GM18519 (cell line): ENCODE data around the gene TFAP2A.

Experiments
- ATAC-seq: cut with Tn5 transposase; IDR thresholded peaks from one replicate; pipeline ENCODE4 v1.9.1; 2021; ENCODE audit warnings: mild to moderate bottlenecking, moderate library complexity; ENCODE audit not compliant: unreplicated experiment, low FRiP score

TFAP2A gene

DNA sequence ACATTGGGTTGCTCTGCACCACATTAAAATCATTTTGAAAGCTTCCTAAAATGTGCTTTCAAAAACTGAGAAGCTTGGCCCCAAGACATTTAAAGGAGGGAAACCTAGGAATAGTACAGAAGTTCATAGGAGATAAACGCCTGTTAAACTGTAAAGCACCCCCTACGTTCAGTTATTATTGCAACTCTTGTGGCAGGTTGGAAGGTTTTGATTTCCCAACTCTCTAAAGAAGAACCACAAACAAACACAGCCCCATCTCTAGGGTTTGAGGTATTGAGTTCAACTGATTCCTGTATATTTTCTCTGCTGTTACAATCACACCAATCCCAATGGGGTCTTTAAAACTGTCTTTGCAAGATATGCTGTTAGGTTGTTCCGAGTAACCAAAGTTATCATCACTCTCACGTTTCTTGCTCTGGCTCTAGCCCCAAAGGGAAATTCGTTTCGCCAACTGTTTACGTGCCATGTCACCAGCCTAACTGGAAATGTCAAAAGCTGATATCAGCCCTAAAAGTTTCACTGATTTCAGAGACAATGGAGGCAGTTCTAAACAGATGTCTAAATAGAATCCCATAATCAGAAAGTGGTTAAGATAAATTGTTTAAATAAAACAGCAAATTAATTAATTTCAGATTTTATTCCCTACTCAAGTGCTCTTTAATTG, 12.1 kb downstream of the TFAP2A start:
- no peak for ATAC-seq

DNA sequence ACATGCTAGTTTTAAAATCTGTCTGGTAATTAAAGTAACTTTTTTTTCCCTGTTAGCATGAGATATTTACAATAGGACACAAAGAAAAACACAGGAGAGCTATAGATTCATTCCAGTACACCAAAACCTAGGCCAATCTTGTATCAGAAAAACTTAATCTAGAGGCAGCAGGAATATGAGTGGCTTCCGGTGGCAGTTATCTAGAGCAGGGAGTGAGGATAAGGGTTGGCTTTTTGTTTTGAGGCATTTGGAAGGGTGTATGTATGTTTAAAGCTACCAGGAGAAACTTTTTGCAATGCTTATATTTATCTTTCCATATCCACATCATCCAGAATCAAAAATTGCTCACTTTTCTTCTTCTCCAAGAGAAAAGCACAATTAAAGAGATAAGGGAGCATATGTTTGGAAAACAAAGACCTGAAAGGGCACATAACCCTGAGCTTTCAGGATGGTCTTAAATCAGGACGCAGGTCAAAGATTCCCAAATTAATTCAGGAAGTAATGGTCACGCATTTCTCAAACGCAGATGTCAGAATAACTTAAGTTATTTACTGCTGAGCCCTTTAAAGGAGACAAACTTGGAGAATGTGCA, 13.1 kb downstream of the TFAP2A start:
- no peak for ATAC-seq

DNA sequence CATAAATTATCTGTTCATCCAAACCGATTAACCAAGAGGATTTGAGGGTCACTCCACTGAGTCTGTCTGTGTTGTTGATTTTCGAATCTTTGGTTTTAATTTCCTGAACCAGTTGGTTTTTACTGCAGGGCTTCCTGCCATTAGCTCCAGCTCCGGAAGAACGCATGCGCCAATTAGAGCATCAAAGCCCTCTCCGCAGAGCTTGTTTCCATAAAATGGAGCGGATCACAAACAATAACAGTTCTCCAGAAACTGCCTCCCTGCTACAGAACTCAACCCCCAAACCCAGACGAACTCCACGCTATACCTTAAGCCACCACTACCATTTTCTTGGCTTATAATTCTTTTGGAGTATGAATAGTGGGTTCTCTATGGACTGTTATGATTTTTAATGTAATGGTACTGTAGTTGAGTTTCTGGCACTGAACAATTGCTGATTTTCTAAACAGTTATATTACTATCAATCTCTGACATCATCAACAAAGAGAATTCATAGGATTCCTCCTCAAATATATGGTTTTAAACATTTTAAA, 13.8 kb downstream of the TFAP2A start:
- no peak for ATAC-seq

DNA sequence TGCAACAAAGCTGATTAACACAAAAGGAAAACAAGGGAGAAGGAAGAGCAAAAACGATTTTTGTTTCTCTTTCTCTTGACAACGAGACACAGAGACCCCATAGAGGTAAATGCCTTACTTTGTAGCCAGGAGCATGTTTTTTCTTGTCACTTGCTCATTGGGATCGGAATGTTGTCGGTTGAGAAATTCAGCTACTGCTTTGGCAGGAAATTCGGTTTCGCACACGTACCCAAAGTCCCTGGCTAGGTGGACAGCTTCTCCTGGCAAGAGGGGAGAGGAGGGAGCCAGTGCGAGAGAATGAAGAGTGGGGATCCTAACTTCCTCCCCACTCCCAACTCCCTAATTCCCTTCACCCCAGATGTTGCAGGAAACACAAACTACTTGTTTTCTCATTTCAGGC, 14.5 kb downstream of the TFAP2A start:
- ATAC-seq: no peak

DNA sequence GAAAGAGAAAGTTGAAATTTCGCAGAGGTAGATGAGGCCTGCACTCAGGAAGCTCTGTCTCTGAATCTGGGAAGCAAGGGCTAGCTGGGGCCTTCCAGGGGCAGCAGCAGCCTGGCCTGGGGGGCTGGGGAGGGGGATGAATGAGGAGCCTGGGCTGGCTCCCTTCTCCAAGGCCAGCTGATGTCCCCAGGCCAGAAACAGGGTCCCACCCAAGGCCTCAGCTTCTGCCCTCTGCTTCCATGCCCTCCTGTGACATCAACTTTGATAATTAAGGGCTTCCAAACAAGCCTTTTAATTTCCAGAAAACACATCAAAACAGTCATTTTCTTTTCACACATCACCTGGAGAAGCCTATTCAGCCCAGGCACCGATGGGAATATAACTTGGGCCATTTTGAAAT, 15.4 kb downstream of the TFAP2A start:
- ATAC-seq: no peak

DNA sequence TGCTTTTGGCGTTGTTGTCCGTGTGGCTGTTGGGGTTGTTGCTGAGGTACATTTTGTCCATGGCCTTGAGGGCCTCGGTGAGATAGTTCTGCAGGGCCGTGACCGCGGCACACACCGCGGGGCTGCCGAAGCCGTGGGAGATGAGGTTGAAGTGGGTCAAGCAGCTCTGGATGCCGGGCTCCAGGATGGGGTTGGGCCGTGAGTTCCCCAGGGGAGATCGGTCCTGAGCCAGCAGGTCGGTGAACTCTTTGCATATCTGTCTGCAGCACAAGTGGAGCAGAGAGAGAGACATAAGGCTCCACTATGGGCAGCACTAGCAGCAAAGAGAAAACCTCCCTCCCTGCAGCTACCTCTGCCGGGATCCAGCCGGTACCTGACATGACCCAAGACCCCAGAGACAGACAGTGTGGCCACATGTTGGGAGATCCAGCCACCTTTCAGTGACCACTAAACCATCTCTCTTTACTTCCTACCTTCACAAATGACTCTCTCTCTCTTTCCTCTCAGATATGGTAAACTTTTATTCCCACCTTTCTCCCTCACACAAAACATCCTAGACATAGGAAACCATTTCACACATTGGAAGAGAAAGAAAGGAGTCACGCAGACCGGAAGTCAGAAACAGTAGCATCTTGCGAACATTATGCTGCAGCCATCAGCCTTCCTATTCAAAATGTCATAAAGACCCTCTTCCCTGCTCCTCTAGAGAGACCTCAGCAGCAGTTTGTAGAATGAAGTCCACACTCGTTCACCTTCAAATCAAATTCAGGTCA, 16.2 kb downstream of the TFAP2A start:
- no peak for ATAC-seq

DNA sequence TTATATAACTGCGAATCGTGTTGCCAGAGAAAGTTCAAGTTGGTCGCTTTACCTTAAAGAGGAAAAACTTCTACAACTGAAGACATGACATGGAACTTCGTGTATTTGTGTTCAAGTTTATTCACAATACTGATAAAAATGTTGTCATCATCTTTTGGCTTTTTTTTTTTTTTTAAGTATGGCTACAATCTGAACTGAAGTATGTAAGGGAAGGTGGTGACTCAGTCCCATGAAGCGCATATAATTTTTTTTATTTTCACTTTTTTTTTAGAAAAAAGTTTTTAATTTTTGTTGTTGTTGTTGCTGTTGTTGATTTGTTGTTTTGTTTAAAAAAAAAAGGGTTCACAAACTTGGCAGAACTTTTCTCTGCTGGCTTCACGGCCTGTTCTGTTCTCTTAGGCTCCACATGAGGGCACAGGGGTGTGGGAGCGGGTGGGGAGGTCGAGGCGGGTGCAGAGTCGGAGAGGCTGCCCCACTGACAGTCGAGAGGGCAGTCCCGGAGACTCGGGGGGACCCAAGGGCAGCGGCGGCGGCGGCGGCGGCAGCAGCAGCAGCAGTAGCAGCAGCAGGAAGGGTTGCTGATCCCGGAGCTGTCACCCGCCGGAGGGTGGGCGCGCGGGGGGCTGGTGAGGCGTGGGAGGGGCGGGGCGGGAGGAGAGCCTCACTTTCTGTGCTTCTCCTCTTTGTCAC, 17.0 kb downstream of the TFAP2A start:
- no peak for ATAC-seq

DNA sequence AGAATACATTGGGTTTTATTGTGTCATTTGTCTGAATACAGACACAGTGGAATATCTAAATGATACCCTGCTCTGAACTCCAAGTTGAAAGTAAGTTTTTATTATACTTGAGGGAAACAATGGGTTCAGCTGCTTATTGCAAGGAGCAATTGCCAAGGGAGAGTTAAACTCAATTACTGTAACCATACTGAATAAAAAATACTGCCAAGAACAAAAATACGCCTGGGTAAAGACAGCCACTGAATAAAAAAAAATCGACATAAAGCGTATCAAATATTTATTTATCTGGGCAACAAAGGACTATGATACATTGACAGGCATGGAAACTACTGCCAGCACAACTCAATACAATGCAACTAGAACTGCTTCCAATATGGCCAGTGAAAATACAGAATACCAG, 18.1 kb downstream of the TFAP2A start:
- ATAC-seq: no peak

DNA sequence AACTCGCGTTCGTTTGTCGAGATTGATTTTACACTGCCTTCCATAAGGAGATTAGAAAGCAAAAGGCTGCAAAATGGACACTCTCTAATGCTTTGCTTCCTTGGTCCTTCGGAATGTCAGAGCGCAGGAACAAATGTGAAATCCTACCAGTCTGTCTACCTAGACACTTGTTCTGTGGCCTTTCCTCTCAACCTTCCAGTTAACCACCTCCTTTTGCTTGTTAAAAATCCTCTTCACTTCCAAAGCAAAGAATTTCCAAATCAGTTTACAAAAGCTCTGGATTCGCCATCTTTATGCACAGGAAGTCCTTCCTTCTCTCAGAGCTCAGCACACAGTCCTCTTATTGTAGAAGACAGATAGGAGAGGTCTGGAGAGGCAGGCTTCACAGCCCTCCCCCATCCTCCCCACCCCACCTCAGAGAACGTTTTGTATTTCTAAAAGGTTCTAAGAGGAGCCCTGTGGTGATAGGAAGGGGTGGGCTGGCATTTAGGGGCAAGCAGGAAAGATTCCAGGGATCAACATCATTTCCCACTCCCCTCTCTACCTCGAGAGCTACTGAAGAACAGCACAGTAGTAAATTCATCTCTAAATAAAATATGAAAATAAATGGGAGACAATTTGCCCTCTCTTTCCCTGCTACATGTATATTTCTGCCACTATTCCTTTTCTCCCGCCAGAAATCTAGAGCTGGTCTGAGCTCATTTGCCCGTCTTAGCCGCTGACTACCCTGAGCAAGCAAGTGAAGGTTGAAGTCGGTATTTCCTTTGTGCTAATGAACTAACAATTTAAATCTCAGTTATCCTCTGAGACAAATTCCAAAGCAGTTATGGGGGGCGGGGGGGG, 18.9 kb downstream of the TFAP2A start:
- ATAC-seq: no peak

DNA sequence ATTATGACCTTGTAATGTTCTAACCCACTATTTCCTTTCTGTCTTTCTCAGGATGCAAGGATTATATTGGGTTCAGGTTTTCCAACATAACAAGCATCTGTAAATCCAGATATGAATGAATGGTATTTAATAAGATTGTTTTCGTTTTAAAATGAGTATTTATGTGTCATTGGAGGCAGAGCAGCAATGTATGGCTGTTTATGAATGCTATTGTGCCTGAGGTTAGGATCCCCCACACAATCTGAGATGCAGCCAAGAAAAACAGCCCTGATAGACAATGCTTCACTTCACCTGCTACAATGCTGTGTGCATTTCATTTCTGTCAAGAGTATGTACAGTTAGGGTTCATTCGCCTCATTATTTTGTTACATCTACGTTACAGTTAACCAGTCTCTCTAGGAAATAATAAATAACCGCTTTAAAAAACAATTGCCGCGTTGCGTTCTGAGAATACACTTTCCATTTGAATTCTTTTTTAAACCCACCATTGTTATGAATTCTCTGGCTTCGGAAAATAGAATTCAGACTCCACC, 19.6 kb downstream of the TFAP2A start:
- ATAC-seq: no peak

DNA sequence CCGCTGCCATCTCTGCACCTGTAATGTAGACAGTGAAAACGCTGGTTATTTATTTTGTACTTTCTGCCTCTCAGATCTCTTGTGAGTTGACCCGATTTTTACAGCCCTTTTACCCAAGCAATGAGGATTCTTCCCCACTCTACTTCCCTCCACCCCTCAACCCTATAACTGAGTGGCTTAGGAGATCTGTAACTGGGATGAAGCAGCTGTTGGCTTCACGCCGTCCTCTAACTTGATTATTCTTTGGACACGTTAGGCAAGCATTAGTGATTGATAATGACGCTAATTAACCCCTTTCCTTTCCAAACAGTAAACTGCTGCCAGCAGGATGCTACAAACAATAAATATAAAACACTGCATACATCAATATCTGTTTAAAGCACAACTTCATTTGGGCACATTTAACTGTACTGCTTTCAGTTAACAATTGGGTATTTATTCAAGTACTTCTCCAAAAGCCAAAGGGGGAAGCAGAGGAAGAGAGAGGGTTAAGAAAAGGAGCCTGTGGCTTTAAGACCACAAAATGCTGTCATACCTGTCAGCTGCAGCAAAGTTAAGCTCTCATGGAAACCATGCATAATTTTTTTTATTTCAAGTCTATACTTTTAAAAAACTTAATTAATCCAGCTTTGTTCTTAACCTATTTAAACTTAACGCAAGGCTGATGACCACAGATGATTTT, 21.2 kb downstream of the TFAP2A start:
- no peak for ATAC-seq

DNA sequence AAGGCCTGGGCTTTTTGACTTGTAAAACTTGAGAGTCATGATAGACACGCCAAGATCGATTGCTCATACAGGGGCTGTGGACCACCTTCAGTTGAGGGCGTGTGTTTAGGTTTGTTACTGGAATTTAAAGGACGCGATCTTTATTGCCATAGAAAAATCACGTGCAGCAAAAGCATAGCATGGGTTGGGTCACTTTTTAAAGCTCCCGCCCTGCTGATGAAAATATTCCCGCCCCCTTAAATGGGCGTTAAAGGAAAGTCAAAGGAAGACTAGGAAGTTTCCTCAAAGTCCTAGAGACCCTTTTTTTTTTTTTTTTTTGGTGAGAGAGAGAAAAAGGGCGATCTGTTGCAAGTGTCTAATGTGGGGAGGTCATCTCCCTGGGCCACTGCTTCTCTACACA, 23.1 kb downstream of the TFAP2A start:
- no peak for ATAC-seq

DNA sequence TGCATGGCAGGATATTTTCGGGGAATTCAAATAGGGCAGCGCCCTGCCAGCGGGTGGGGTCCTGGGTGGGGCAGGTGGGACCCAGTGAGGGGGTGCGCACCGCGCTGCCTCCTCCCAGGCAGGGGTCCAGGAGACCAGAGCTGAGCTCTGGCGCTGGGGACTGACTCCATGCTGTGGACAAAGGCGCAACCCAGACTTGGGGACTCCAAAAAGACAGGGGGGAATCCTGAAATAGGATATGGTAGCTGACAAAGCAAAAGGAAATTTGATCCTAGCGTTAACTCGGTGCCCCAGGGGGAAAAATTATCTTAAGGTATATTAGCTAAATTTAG, 23.6 kb downstream of the TFAP2A start:
- no peak for ATAC-seq

DNA sequence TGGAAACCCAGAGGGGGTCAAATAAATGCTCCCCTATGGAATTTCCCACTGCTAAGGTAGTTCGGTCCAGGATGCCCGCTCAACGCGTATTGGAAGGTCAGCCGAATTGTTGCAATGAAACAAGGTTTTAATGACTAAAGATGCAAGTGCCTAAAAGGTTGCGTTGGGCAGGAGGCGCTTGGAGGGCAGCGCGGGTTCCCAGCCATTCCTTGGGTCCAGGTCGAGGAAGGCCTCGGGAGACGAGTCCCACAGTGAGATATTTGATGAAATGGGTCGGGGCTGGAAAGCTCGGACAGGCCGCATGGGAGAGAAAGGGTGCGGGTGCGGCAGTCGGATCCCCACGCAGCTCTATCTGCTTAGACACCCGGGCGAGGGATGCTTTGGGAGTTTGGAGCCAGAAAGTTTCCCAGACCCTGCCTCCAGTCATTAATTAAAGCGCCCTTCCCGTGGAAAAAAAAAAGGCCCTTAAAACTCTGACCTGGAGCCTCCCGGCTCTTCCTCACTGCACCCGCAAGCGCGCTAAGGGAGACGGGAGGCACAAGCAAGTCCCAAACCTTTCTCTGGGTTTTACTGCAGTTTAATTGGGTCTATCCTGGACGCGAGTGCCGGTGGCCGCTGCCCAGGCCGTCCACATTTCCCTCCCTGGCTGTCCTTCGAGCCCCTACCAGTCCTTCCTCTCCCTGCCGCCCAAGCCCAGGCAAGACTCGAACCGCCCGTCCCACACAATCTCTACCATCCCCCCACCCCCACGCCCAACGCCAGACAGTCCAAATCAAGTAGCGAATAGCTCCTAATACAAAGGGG, 24.2 kb downstream of the TFAP2A start:
- no peak for ATAC-seq

DNA sequence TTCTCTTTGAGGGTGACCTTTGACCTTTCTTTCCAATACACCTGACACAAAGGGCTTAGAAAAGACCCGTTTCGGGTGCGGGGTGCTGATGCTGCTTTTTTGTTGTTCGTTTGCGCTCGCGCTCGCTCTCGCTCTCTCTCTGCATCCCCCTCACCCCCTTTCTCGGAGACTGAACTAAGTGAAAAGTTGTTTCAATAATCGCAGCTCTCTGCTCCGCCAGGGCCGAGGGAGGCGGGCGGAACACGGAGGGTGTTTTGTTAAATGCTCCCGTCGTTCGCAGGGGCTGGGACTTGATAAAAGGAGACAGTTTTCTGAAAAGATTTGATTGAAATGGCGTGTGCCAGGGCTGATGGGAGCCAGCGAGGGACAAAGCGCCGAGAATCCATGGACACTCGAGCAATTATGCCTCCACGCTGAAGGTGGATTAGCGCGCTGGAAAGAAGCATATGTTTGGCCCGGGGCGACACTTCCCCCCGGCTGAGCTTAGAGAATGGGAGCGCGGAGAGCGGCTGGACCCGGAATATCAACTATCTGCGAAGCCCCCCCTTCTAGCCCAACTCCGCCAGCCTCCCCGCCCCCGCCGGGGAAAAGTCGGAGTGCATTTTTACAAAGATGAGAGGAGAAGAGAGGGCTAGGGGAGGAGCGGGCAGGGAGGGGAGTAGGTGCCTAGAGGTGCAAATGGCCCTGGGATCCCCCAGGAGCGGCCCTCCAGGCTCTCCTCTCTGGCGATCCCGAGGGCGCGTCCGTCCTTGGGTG, 25.0 kb downstream of the TFAP2A start:
- no peak for ATAC-seq

DNA sequence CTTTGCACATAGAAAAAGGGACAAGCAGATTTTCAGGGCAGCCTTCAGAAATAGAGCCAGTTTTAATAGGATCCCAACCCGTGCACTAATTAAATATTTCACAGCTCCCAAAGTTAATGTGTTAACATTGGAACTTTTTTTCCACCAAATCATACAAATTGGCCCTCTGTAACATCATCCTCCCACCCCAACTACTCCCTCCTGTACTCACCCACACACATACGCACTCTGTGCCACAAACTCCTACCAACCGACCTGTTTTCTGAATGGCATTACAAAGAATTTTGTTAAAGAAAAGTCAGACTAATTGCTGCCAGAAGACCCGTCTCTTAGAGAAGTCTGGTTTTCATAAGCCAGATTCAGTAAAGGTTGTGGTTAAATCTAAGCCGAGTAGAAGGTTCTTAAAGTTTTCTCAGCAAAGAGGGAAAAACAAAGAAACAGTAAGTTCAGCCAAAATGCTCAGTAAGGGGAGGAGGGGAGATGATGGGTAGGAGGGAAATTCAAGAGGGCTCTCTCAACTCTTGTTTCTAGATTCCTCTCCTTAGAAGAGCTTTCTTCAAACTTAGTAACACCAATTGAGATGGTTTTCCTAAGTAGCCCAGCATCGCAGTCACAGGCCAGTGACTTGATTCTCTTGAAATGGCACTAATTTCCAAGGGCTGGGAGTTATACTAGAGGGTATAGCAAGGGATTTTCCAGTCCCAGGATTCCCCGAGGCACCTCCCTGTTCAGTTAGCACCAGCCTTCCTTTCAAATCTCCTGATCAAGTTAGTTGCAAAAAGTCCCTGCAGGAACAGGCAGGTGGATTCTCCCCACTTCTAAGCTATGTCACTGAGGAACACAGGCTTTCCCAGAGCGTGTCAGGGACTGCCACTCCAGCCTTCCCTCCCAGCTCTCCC, 27.9 kb downstream of the TFAP2A start:
- no peak for ATAC-seq

DNA sequence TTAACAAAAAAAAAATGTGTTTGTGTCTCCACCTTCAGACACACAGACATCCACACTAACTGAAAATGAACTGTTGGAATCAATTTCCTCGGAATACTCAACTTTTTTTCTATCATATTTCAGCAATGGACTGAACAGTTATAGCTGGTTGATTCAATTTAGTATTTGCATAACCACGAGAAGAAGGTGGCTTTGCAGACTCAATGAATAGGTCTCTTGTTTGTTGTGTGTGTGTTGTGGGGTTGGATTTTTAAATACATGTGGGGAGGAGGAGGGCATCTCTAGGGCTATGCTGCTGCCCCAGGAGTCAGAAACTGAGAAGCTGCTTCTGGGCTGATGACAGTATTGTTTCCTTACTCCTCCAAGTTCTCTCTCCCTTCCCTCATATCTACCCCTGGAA, 28.7 kb downstream of the TFAP2A start:
- ATAC-seq: no peak
